Bronchial epithelial cell (primary cell): ENCODE data around the gene OTX1. TPM values are rescaled to one million over a fixed set of nuclear protein-coding genes. Genes with fewer than 3 reads are reported as not detected.
A peak's percentile ranks its signal among the peaks of the same experiment; 100 is the strongest.

Experiments used
- DNase-seq: peaks from one replicate; pipeline ENCODE4 v3.0.0-alpha.2; 2010; ENCODE audit warnings: low read depth
- FAIRE-seq: peaks from 2 replicates; lab custom pipeline; 2011; peaks lifted over from hg19 to GRCh38; lab: Jason Lieb, UNC
- H3K27me3 ChIP-seq: 2 replicates; pipeline ENCODE4 v1.5.1; 2011; ENCODE audit warnings: low read length; ENCODE audit not compliant: control insufficient read depth, insufficient read depth
- H3K36me3 ChIP-seq: 2 replicates; pipeline ENCODE4 v1.5.1; 2011; ENCODE audit warnings: low read length; ENCODE audit not compliant: control insufficient read depth, insufficient read depth
- H3K4me3 ChIP-seq: 2 replicates; pipeline ENCODE4 v1.5.1; 2011; ENCODE audit warnings: mild to moderate bottlenecking, low read depth, low read length, control low read depth
- CTCF ChIP-seq: IDR thresholded peaks from 2 replicates; pipeline ENCODE4 v1.5.1; 2011; ENCODE audit warnings: mild to moderate bottlenecking, moderate library complexity, low read length, control low read depth, inconsistent platforms; ENCODE audit not compliant: insufficient read depth, severe bottlenecking
- total RNA-seq: library from RNA; depleted of rRNA; stranded (reverse); fragments of >200 nt; gene quantifications from 2 replicates; pipeline ENCODE4 v1.2.1, GENCODE V29; 2014

The OTX1 gene
- total RNA-seq, 1 donor from 2014 or later: 0.79 TPM

- peak overlapping the region; percentile 68 for H3K4me3 ChIP-seq
- peak; percentile 45 for DNase-seq
- H3K27me3 ChIP-seq: no peaks in the 10 kb centered on the region
- no peak for TF ChIP-seq CTCF
- FAIRE-seq: no peak
- no peaks in the 10 kb centered on the region for H3K36me3 ChIP-seq
These were observed 3.7 kb upstream of the OTX1 start for GRCh38 chr2:63046961-63047320.

GRCh38 chr2:63047321-63048279 is 3.0 kb upstream of the OTX1 start:
- DNase-seq (peak; percentile 10), FAIRE-seq (no peak)
- peak; percentile 32 for TF ChIP-seq CTCF
- H3K4me3 ChIP-seq: peak overlapping the region; percentile 68
- no peaks in the 10 kb centered on the region for H3K27me3 ChIP-seq
- no peaks in the 10 kb centered on the region for H3K36me3 ChIP-seq

GRCh38 chr2:63048367-63049171 is 2.1 kb upstream of the OTX1 start:
- peak overlapping the region; percentile 68 for H3K4me3 ChIP-seq
- no peaks in the 10 kb centered on the region for H3K36me3 ChIP-seq
- peak; percentile 11 for DNase-seq
- no peak for TF ChIP-seq CTCF
- FAIRE-seq: no peak
- no peaks in the 10 kb centered on the region for H3K27me3 ChIP-seq

- no peaks in the 10 kb centered on the region for H3K36me3 ChIP-seq
- peak overlapping the region; percentile 68 for H3K4me3 ChIP-seq
- TF ChIP-seq CTCF: no peak
- no peaks in the 10 kb centered on the region for H3K27me3 ChIP-seq
- peak; percentile 13 for DNase-seq
- FAIRE-seq: no peak
These were observed 1.2 kb upstream of the OTX1 start for GRCh38 chr2:63049211-63049969.

DNA sequence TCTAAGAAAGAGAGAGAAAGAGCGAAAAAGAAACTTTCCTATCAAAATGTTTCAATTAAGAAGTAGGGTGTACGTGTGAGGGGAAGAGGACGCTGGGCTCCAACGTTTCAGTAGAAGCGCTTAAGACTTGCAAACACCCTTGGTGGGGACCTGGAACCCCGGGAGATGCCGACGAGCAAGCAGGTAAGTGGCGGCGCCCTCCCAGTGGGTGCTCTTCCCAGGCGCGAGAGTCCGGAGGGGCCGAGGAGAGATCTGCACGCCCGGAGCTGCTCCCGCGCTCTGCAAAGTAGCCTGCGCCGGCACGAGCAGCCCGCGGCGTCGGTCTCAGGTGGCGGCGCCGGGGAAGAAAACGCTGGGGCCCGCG is 678 bp upstream of the OTX1 start:
- H3K36me3 ChIP-seq: peaks cover 1% of the 10 kb centered on the region
- peak overlapping the region; percentile 68 for H3K4me3 ChIP-seq
- DNase-seq (peak; percentile 40), FAIRE-seq (no peak)
- no peaks in the 10 kb centered on the region for H3K27me3 ChIP-seq
- no peak for TF ChIP-seq CTCF
